Endodermal cell (in vitro differentiated cells): Measurements from ENCODE around the gene KRTAP5-3. TPM values are rescaled to one million over a fixed set of nuclear protein-coding genes. Genes with fewer than 3 reads are reported as not detected.

ENCODE experiments used
- DNase-seq: peaks from one replicate; pipeline ENCODE4 v3.0.0-alpha.2; 2017
- H3K27ac ChIP-seq: 2 replicates; pipeline ENCODE4 v1.5.1; 2013; ENCODE audit warnings: mild to moderate bottlenecking, low read depth, low read length, moderate library complexity
- H3K27me3 ChIP-seq: 2 replicates; pipeline ENCODE4 v1.6.1; 2013; ENCODE audit warnings: mild to moderate bottlenecking, low read length, moderate library complexity; ENCODE audit not compliant: insufficient read depth, control insufficient read depth, poor library complexity, severe bottlenecking
- H3K36me3 ChIP-seq: 2 replicates; pipeline ENCODE4 v1.7.0; 2013; ENCODE audit warnings: mild to moderate bottlenecking, low read length, moderate library complexity; ENCODE audit not compliant: control insufficient read depth, insufficient read depth
- H3K4me1 ChIP-seq: one replicate; pipeline ENCODE4 v1.7.0; 2013; ENCODE audit warnings: low read length; ENCODE audit not compliant: control insufficient read depth, insufficient read depth
- H3K4me3 ChIP-seq: 2 replicates; pipeline ENCODE4 v1.5.1; 2013; ENCODE audit warnings: mild to moderate bottlenecking, low read length, moderate library complexity
- H3K9ac ChIP-seq: 2 replicates; pipeline ENCODE4 v1.6.1; 2013; ENCODE audit warnings: mild to moderate bottlenecking, low read length, moderate library complexity; ENCODE audit not compliant: poor library complexity, severe bottlenecking; ENCODE audit errors: extremely low read depth
- H3K9me3 ChIP-seq: 2 replicates; pipeline ENCODE4 v1.6.1; 2013; ENCODE audit warnings: mild to moderate bottlenecking, low read length, moderate library complexity; ENCODE audit not compliant: control insufficient read depth
- H3K27ac Mint-ChIP-seq: 2 replicates; pipeline ENCODE4 v1.8.0; 2020; ENCODE audit warnings: mixed read lengths
- H3K27me3 Mint-ChIP-seq: 2 replicates; pipeline ENCODE4 v1.8.0; 2021; ENCODE audit warnings: mild to moderate bottlenecking, mixed read lengths; ENCODE audit not compliant: insufficient read depth
- H3K36me3 Mint-ChIP-seq: 2 replicates; pipeline ENCODE4 v1.8.0; 2020; ENCODE audit warnings: low read depth, mixed read lengths
- H3K4me1 Mint-ChIP-seq: 2 replicates; pipeline ENCODE4 v1.8.0; 2020; ENCODE audit warnings: mixed read lengths
- H3K4me3 Mint-ChIP-seq: 2 replicates; pipeline ENCODE4 v1.8.0; 2020; ENCODE audit warnings: mild to moderate bottlenecking, moderate library complexity, mixed read lengths
- H3K9me3 Mint-ChIP-seq: 2 replicates; pipeline ENCODE4 v1.8.0; 2020; ENCODE audit warnings: mild to moderate bottlenecking, mixed read lengths
- CTCF ChIP-seq: fragments of 200-600 bp; sonication (generic); conservative IDR thresholded peaks from 2 replicates; pipeline ENCODE4 v1.5.0; 2021; ENCODE audit warnings: antibody characterized with exemption, mild to moderate bottlenecking
- WGBS, 2 experiments: methylation state at CpG; one replicate each; pipeline versions ENCODE4 v1.1.5 to v1.1.7; 2013; ENCODE audit warnings: missing lambda C conversion rate in 2 of 2, mixed read lengths in 1 of 2; ENCODE audit not compliant: insufficient coverage in 1 of 2, insufficient read length in 1 of 2; 5-methylcytosine and 5-hydroxymethylcytosine counted together
- total RNA-seq, 2 donors: library from RNA; stranded (reverse); fragmentation: NEBNext Ultra II Directional in 1 of 2; extraction: Animal tissue kit (Norgen Biotek cat#: 25700) in 1 of 2; gene quantifications; 2 replicates in 1 of 2; 3 replicates in 1 of 2; pipeline ENCODE4 v1.2.1, GENCODE V29; 2021

The KRTAP5-3 gene
- total RNA-seq, 2 donors from 2014 or later, result not detected

- Histone ChIP-seq H3K27me3 (peaks cover 25% of the 10 kb centered on the region), H3K4me1 (no peaks in the 10 kb centered on the region), H3K9me3 (no peaks in the 10 kb centered on the region), H3K36me3 (no peaks in the 10 kb centered on the region), H3K9ac (no peak overlapping the region), H3K4me3 (no peak overlapping the region), H3K27ac (no peak overlapping the region)
- H3K36me3 Mint-ChIP-seq, result no peaks in the 10 kb centered on the region
- H3K27ac Mint-ChIP-seq, result no peak overlapping the region
- H3K27me3 Mint-ChIP-seq, result peaks cover 44% of the 10 kb centered on the region
- no peak for DNase-seq
- H3K4me1 Mint-ChIP-seq, result peaks cover 2% of the 10 kb centered on the region
- no peak for TF ChIP-seq CTCF
- no peaks in the 10 kb centered on the region for H3K9me3 Mint-ChIP-seq
- 89 to 95% methylated on average over 6 to 11 of the region's 11 CpGs for WGBS, 2 experiments
- no peak overlapping the region for H3K4me3 Mint-ChIP-seq
Observed at GRCh38 chr11:1632053-1632714, 23.9 kb upstream of the KRTAP5-3 start.

- H3K9me3 Mint-ChIP-seq, result no peaks in the 10 kb centered on the region
- Histone ChIP-seq H3K4me3 (no peak overlapping the region), H3K9me3 (no peaks in the 10 kb centered on the region), H3K9ac (no peak overlapping the region), H3K4me1 (no peaks in the 10 kb centered on the region), H3K27me3 (peaks cover 25% of the 10 kb centered on the region), H3K36me3 (no peaks in the 10 kb centered on the region), H3K27ac (no peak overlapping the region)
- H3K4me1 Mint-ChIP-seq, result peaks cover 2% of the 10 kb centered on the region
- peaks cover 47% of the 10 kb centered on the region for H3K27me3 Mint-ChIP-seq
- no peak overlapping the region for H3K27ac Mint-ChIP-seq
- no peak overlapping the region for H3K4me3 Mint-ChIP-seq
- TF ChIP-seq CTCF, result no peak
- 92 to 95% methylated on average over 12 to 13 of the region's 13 CpGs for WGBS, 2 experiments
- DNase-seq, result no peak
- no peaks in the 10 kb centered on the region for H3K36me3 Mint-ChIP-seq
Observed at GRCh38 chr11:1631066-1631568, 22.9 kb upstream of the KRTAP5-3 start.

GRCh38 chr11:1630271-1630670 lies 22.0 kb upstream of the KRTAP5-3 start:
- H3K36me3 ChIP-seq, result no peaks in the 10 kb centered on the region
- Mint-ChIP-seq H3K4me3 (no peak overlapping the region), H3K9me3 (no peaks in the 10 kb centered on the region), H3K36me3 (no peaks in the 10 kb centered on the region), H3K27ac (no peak overlapping the region), H3K27me3 (peaks cover 45% of the 10 kb centered on the region), H3K4me1 (peaks cover 2% of the 10 kb centered on the region)
- 83 to 90% methylated on average over 2 of the region's 2 CpGs for WGBS, 2 experiments
- no peak for TF ChIP-seq CTCF
- H3K27ac ChIP-seq, result no peak overlapping the region
- DNase-seq, result no peak
- H3K27me3 ChIP-seq, result peaks cover 25% of the 10 kb centered on the region
- H3K9me3 ChIP-seq, result no peaks in the 10 kb centered on the region
- H3K9ac ChIP-seq, result no peak overlapping the region
- H3K4me3 ChIP-seq, result no peak overlapping the region
- no peaks in the 10 kb centered on the region for H3K4me1 ChIP-seq
